GM20431 (cell line): ENCODE data around the gene ROS1.

Experiments used
- in situ Hi-C: fragments of 300-500 bp; cut with MseI, MboI; formaldehyde crosslinking; loops from one replicate; pipeline ENCODE4 v1.15.0; 2020; ENCODE audit warnings: low sequenced_read_pairs; ENCODE audit not compliant: unreplicated experiment

Gene ROS1

DNA sequence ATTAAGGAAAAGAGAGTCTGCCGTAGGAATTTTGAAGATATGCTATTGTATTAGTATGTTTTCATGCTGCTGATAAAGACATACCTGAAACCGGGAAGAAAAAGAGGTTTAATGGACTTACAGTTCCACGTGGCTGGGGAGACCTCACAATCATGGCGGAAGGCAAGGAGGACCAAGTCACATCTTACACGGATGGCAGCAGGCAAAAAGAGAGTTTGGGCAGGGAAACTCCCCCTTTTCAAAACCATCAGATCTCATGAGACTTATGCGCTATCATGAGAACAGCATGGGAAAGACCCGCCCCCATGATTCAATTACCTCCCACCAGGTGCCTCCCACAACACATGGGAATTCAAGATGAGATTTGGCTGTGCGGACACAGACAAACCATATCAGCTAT lies 16.6 kb upstream of the ROS1 start:
- in situ Hi-C loops, result loop anchor here (10.0 kb wide), 1 partner anchor 112 kb away; no protein-coding TSS in a partner anchor

DNA sequence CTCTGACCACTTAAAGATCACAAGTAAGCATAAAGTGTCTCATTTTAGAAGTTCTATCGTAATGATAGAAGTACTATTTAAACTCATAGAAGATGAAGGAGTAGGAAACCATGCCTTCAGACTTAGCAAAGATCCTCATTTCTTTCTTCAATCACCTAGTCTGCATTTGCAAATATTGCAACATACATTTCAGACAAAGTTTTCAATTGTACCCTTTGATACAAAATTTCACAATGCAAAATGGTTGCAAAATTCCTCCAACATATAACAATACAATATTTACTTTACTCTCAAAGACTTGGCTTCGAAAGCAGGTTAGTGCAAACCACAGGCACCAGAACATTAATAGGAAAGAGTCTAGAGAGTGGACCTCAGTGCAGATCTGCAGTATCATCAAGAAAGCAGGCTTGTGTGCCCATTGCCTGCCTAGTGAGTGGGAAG lies 16.1 kb upstream of the ROS1 start:
- in situ Hi-C loops, result loop anchor here (10.0 kb wide), 1 partner anchor 113 kb away; no protein-coding TSS in a partner anchor

DNA sequence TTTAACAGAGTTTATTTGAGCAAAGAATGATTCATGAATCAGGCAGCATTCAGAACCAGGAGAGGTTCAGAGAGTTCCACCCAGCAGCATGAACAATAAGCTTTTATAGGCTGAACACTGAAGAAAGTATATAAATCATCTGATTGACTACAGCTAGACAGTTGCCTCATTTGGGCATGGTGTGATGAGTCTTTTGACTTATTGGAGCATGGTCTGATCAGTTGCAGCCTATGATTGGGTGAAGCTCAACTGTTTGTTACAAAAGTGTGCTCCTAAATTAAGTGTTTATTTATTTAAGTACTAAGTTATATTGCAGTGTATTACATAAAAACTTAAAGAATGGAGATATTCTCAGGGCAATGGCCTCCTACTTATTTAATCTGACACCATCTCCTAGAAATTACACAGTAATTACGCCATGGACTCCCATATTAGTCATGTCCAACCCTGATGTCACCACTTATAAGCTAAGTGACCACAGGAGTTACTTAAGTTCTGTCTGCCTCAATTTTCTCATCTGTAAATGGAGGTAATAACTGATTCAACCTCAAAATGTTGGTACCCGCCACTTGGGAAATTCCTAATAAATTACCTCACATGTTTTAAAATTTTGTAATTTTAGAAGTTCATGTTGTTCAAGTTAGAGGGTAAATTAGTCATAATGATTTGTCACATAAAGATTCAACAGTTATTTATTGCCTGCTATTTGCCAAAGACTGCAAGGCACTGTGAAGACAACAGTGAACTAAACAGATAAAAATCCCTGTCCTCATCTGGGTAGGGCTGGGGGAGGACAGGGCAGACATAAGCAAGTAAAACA lies 15.2 kb upstream of the ROS1 start:
- in situ Hi-C loops, result loop anchor here (10.0 kb wide), 1 partner anchor 114 kb away; no protein-coding TSS in a partner anchor

DNA sequence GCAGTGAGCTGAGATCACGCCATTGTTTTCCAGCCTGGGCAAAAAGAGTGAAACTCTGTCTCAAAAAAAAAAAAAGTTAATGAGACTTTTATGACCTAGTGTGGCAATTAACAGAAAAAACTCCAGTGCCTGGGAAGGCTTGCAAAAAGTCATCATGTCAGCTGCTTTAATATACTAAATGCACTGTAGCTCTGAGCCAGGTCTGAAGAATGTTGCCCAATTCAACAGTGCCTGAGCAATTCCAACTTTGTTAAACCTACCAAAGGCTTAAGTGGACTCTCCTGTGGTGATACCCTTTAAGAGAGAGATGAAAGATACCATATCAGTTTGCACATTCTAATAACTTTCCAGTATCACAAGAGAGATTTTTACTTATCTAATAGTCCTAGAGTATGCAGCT lies 6.5 kb upstream of the ROS1 start:
- in situ Hi-C loops, result no loop called here

DNA sequence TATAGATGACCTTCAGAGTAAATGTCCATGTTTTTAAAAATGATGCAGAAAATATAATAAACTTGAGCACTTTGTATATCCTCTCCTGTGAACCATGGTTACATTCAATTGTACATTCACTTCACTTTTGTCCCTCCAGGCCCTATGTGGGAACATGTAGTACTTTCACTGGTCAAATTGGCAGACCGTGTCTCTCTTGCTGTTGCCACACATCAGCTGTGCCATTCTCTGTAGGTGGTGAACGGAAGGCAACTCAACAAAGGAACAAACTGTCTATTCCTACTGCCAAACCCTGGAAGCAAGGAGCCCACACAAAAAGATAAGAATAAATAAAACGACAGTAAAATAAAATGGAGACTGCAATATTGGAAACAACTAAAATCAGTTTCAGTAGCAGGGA lies 2.0 kb downstream of the ROS1 start:
- in situ Hi-C loops, result no loop called here

DNA sequence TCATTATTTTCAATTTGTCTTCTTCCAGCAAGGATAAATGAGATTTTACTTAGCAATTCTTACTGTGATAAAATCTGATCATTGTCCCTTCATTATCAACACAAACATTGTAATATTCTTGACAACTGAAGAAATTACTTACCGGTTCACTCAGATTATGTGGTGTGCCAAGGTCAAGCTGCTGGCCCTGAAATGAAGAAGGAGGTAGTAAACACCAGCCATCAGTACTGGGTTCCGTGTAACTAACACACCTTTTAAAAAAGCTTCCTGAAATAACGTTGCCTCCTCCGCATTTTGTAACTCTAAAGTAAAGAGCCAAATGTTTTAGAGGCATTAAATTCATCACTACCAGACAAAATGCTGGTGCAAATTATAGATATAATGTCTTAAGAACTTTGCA lies 7.4 kb downstream of the ROS1 start:
- in situ Hi-C loops, result no loop called here

DNA sequence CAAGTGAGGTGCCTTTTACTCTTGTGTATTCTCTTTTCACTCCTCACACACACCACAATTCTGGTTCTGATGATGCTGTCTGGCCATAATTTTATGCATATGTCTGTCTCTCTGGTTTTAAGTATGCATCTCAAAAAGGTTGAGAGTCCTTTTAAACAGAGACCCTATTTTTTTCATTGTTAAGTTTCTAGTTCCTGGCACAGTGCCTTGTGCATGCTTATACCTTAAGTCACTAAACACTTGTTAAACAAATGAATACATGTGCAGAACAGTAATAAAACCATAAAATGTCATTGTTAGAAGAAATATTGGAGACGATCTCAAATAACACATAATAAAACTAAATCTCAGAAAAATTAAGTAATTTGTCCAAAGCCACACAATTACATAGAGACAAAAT lies 7.9 kb downstream of the ROS1 start:
- in situ Hi-C loops, result no loop called here

DNA sequence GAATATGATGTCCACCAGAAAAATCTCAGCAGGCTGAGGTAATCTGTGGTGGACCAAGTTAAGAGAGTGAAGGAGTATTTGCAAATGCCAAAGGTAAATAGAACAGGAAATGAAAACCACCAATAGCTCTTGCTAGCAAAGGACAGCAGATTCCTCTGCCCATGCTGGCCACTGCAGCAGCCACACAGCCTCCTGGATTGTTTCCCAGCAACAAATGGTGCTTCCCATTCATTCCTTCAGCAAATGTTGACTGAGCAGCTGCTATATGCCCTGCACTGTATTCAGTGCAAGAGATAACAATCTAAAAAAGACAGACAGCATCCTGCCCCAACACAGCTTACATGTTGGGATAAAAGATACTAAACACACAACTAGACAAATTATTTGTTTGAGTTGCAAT lies 11.0 kb downstream of the ROS1 start:
- in situ Hi-C loops, result no loop called here

DNA sequence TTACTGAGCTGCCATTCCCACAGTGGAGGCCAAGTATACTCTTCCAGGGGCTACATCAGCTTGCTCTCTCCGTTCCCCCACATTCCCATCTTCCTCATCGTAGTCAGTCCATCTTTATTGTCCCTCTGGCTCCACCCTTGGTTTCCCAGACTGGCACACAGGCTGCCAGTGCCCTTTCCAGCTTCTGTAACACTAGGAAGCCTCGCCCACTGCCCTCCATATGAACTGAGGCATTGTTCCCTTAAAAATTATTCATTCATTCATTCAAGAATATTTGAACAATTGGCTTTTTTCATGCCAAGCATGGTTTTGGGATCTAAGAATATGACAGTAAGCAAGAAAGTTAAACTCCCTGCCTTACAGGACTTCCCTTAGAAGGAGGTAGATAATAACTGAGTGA lies 14.3 kb downstream of the ROS1 start:
- in situ Hi-C loops, result no loop called here

DNA sequence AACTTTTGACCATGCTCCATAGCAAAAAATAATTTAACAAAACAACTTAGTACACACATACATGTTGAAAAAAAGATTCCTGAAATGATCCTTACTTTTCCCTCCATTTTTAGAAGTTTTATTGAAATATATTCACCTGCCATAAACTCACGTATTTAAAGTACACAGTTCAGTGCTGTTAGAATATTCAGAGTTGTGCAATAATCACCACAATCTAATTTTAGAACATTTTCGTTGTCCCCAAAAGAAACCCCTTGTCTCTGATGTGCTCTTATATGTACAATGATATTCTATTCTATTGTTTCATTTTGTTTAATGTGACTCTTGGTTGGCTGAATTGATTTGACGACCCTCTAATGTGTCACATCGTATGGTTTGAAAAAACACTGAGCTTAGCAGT lies 15.9 kb downstream of the ROS1 start:
- in situ Hi-C loops, result no loop called here

DNA sequence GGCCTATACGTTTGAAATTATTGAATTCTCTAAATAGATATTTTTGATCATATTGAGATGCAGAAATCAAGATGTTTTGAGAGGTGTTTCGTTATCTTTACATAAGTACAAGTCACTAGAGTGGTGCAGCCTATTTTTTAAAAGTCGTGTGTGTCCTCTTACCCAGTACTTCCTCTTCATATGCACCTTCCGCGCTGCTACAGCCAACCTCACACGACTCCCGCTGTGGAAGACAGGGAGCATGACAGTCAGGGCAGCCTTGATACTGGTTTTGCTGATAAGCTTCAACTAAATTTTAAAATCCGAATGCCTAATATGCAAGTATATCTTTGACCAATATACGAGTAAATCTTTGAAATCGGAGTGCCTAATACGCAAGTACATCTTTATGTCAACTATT lies 16.3 kb downstream of the ROS1 start:
- in situ Hi-C loops, result no loop called here

DNA sequence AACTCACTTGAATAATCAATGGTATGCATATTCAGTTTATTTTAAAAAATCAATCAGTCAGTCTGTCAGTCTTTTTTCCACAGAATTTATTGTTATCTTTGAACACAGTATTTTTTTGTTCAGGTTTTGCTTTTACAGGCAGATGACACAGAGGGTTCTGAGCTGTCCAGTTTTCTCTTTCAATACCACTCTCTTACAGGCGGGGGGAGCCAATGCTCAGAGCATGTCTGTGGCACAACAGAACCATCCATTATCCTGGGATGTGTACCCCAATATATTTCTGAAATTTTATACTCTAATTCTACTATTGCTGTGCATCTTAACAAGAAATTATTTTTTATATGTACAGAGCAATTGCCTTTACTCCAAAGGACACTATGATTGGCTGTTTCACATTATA lies 21.2 kb downstream of the ROS1 start:
- in situ Hi-C loops, result no loop called here

DNA sequence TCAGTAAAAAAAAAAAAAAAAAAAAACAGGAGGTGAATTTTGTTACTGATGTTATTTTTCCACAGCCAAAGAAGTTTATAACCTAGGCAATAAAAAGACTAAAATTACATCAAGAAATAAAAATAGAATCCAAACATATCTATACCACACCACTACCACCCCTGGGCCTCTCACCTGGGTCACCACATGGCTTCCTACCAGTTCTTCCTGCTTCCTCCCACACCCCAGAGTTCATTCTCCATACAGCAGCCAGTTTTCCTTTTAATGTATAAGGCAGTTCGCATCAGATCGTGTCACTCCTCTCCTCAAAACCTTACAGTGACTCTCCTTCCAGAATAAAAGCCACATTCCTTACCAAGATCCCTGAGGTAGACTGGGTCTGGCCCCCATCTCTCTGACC lies 23.9 kb downstream of the ROS1 start:
- in situ Hi-C loops, result no loop called here

DNA sequence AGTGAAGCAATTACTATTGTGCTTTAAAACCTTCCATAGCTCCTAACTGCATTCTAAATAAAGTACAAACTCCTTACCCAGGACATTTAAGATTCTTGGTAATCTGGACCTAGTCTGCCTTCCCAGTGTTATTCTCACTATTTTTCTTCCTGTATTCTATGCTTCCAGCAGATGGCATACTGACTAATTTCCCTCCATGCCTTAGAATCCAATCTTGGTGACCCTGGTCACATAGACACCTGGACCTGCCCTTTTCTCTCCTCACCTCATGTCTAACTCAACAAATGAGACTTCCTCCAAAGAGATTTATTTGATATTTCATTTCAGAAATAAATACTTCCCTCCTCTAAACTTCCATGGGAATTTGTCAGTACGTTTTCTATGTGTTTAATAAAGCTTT lies 25.8 kb downstream of the ROS1 start:
- in situ Hi-C loops, result no loop called here

DNA sequence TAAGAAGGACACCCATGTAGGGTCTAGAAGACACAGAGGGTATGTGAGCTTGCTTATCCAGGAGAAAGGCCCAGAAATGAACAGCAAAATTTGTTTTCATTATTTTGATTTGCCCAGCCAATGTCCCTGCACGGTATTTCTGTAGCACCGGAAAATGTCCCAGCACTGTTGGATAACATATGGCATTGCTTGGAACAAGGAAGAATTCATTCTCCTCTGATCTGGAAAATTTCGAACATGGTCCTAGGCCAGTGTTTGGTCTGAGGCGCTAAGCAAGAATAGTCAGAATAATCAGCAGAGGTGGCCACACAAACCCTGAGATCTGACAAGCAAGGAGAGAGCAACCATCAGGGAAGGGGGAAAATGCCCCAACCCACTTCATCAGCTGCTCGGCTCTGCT lies 26.6 kb downstream of the ROS1 start:
- in situ Hi-C loops, result no loop called here

DNA sequence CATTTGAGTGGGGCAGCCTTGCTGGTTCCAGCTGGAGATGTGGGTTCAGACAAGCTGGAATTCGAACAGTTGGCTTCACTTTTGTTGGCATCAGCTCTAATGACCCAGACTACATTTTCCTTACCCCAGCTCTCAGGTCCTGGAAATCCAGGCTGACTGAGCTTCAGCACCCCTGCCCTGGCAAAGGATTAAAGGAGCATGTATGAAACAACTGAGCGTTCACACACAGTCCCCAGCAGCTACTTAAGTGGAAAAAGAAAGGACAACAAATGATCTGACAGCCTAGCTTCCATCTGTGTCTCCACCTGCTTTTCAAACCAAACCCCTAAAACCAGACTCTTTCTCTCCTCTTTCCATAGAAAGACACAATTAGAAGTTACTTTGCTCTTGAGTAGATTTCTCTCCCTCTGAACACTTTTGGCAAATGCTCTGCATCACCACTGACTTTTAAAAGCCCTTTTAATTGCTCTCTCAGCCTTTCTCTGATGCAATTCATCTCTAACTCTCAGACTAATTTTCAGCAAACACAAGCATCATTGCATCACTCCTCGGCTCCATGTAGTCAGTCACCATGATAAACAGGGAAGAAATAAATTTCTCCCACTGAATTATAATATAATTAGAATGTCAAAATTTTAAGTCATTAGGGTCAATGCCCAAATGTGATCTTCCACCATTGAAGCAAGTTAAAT lies 28.1 kb downstream of the ROS1 start:
- in situ Hi-C loops, result no loop called here

DNA sequence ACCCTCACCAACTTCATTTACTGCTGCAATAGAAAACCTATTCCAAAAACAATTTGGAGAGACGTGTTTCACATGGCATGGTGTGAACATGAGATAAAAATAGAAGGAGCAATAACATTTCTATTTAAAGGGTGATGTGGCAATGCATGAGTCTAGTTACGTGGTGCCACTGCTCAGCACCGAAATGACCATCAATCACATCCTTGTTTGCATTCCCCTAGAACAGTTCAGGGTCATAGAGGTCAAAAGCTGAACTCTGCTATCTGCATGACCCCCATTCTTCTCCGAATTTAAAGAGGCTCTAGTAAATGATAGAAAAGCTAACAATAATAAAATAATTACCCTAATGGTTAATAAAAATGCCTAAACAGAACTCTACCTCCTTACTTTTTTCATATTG lies 29.5 kb downstream of the ROS1 start:
- in situ Hi-C loops, result no loop called here

DNA sequence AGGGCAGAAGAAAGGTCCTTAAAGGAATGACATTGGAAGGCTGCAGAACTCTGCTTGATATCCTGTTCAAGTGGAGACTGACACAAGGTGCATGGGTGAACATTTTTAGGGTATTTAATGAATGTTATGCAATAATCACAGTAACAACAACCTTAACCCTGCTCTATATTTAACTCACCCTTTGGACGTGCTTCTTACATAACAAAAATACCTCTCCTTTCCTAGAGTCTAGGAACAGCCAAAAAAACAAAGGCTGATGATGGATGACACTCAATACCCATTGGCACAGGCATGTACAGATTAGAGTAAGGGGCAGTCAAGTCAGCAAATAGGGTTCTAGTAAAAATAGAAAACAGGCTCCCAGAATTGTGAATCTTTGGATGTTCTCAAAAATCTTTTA lies 30.6 kb downstream of the ROS1 start:
- in situ Hi-C loops, result no loop called here

DNA sequence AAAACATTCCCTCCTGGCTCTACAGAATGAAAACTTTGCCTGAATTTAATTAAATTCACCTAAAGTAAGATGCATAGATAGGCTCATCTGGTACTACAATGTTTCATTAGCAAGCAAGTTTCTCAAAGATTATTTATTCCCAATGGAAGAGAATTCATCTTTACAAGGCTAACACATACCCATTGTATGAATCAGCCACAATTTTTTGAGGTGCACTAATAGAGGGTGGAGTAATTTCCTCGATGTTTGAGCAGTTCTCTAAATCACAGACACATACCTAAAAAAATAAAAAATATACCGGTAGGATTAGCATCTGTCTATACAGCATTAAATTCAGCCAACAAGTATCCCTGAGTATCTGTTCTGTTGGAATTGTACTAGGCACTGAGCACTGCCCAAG lies 32.7 kb downstream of the ROS1 start:
- in situ Hi-C loops, result no loop called here

DNA sequence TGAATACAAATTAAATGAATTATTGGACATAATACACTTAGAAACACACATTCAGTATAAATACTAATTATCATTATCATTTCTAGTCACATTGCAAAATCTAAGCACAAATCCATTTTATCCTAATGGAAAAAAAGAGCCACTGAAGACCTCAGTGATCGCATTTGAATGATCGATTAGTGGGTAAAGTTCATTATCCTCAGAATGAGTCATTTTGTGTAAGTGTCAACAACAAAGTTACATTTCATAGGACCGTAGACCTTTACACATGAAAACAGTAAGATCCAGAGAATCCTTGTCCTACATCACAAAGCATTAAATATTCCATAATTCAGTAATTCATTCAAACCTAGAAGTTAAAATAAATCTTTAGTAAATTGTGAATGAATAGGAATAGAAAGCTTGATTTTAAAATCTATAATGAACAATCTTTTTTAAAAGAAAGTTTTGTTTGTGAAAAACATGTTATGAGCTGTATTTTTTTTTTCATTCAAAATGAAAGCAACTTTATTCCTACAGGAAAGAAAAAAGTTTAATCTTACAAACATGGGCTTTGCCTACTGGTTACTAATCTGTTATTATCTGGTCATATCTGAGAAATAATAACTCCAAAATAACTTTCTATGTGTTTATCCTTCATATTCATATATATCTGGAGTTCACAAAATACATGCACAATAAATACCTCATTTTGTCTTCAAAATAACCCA lies 33.7 kb downstream of the ROS1 start:
- in situ Hi-C loops, result no loop called here
